Muscle of back (tissue), 11 donors: ENCODE results near the gene GALNT5. TPM values are rescaled to one million over a fixed set of nuclear protein-coding genes. Genes with fewer than 3 reads are reported as not detected.
A peak's percentile ranks its signal among the peaks of the same experiment; 100 is the strongest.

ENCODE experiments used
- DNase-seq, 3 donors: peaks; one replicate each; pipeline versions ENCODE4 v3.0.0 to v3.0.0-alpha.2; 2013
- polyA plus RNA-seq, 10 donors: library from polyadenylated mRNA; unstranded; fragments of 120-200 nt; gene quantifications; one replicate each; pipeline ENCODE4 v1.2.1, GENCODE V29; 2013; ENCODE audit not compliant: insufficient read length in 10 of 10

The GALNT5 gene
- polyA plus RNA-seq, 10 donors: 2.2 to 6.9 (median 3.3) TPM

DNA sequence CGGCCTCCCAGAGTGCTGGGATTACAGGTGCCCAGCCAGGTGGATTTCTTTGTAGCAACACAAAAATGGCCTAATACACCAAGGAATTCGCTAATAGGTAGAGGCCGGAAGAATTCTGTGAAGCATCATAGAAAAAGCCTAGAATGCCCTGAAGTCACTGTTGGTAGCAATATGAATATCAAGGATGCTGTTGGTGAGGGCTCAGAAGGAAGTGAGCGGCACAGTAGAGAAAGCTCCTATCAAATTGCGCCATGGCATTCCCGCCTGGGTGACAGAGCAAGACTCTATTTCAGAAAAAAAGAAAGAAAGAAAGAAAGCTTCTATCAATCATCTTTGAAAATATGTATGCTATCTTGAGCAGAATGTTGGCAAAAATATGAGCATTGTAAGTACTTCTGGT, 23.8 kb downstream of the GALNT5 start:
- no peak for DNase-seq

DNA sequence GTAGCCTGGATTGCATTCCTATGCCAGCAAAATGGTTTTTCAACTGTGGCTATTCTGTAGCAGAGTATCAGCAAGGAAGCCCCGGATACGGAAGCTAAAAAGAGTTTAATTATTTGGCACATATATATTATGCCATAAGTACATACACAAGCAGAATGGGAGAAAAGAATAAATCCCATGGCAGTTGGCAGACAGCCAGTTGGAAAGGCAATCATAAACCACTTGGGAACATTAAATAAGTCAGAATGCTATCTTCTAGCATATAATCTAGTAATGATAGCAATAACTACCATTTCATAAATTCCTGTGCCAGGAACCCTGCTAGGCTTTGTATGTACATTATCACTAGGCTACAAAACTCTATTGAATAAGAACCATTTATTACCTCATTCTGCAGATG, 26.0 kb downstream of the GALNT5 start:
- DNase-seq: no peak

DNA sequence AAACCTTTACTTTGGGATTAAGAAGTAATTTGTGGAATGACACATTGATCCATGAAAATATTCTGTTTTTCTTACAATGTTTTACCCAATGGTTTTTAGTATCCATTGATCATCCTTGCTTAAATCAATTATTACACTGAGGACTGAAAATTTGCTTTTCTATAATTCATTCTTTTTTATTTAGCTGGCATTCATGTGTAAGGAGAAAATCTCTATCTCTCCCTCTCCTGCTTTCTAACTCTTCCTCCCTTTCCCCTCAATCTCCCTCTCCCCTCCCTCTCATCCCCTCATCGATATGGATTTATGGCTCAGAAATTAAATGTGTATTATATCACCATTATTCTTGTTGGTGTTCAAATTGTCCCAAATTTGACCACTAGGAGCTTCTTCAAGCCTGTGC, 29.7 kb downstream of the GALNT5 start:
- DNase-seq: no peak

DNA sequence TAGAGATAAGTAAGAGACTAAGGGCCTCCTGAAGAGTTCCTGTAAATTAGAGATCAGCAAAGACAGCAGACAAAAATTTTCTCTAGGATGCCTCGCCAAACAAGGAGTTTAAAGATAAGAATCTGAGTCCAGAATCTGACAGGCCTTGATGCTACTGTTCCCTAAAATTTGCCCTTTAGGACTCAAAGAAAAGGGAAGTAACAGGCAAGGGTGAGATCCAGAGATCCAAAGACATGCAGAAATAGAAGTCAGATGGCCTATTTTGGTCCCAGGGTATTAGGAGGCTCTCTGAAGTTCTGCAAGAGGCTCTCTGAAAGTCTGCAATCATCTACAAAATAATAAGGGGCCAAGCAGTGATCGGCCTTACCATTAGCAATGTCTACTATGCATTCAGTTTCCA, 33.0 kb downstream of the GALNT5 start:
- no peak for DNase-seq

DNA sequence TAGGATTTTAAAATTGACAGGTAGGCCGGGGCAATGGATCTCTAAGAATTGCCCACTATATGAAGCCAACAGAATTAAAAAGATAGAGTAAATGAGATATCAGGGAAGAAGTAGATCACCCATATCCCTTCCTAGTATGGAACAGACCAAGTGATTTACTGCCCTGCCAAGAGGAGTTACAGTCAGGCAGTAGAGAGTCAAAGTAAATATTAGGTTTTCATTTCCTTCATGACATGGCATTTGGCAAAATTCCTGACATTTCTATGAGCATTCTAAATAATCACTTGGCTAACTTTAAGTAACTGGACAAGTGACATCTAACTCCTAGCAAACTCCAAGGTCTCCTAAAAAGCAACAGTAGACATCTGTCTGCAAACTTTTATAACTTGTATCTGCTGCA, 33.5 kb downstream of the GALNT5 start:
- no peak for DNase-seq

DNA sequence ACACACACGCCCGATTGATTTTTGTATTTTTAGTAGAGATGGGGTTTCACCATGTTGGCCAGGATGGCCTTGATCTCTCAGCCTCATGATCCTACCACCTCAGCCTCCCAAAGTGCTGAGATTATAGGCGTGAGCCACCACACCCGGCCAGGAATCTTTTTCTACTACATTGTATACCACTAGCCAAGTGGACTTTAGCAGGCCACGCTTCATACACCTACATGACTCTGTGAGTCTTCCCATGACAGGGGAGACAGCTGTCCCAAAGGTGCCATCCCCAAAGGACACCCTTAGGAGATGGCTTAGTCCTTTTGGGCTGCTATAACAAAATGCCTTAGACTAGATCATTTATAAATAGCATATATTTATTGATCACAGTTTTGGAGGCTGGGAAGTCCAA, 35.3 kb downstream of the GALNT5 start:
- no peak for DNase-seq

DNA sequence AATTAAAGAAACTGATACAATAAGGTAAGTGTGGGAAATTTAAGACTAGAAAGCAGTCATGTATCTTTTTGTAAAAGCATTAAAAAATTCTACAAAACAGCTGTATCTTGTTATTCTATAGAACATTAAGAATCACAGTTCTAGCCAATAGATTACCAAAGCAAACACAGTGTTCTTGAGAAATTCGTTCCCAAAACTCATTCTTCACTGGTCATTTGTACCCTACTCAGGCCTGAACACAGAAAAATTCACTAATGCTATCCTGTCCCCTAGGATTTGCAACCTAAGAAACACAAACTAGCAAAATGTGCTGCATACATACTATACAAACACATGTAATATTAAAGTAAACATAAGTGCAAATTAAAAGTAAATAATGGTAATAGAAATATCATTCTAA, 39.0 kb downstream of the GALNT5 start:
- no peak for DNase-seq

DNA sequence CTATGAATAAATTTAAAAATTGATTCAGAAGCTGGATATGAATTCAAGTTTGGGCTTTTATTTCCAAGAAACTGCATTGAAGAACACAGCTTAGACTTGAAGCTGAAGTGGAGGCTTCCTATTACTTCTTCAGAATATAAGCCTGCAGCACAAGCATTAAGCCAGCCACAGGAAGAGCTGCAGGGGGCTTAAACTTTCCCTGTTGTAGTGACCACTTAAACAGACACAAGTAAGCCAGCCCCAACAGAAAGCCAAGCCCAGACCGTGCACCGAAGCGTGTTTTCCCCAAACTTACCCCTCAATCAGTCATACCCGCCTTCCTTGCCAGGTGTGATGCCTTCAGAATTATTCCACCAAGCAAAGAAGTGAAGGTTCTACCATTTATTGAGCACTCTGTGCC, 39.5 kb downstream of the GALNT5 start:
- no peak for DNase-seq

DNA sequence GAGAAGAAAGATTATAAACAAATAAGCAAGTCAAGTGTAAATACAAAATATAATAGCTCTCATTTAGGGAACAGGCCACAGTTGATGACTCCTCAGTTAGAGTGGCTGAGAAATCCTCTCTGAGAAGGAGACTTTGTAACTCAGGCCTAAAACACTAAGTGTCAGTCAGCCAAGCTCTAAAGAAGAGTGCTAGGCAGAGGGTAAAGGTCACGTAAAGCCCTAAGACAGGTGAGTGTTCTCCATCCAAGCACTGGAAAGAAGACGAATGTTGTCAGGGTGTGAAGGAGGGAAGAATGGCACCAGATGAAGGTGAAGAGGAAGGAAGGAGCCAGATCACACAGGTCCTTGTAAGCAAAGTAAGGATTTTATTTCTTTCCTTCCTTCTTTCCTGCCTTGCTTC, 43.8 kb downstream of the GALNT5 start:
- DNase-seq: no peak

DNA sequence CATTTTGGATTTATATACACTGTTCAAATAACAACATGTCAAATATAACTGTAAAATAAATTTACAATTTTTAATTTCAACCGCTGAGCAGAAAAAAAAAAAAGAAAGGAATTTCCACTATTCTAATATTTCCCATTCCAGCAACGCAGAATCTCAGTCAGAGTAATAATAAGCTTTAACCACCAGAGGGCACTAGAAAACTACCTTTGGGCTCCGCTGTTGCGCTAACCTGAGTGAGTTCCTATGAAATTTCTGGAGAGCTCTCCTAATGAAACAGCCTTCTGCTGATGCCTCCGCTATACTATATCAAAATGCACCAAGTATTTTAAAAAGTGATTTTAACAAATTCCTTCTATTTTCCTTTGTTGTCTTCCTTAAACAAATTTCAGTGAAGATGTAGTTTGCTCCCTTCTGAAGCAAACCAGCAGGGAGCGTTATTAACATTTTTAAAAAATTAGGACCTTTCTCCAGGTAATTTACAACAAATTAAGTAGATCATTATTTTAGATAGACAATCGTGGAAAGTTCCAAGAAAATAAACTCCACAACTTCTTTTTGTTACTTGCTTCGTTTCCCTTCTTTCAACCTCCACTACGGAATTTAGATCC, 45.1 kb downstream of the GALNT5 start:
- DNase-seq: peak; percentile 58 to 75 (median 61)

DNA sequence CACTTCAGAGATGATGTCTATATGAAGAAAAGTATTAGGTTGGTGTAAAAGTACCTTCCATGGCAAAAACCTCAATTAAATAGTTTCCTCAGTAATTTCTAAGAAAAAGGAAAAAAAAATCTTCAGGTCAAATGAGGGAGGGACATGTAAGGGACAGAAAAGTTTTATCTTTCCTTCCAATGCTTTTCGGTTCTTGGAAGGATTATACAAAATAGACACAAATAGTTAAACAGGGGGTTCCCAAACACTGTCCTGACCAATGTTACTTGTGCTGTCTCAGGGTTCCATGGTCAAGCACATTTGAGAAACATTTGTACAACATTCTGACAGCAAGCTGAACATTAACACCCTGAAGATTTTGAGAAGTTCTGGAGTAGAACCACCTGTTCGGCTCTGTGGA, 46.1 kb downstream of the GALNT5 start:
- no peak for DNase-seq

DNA sequence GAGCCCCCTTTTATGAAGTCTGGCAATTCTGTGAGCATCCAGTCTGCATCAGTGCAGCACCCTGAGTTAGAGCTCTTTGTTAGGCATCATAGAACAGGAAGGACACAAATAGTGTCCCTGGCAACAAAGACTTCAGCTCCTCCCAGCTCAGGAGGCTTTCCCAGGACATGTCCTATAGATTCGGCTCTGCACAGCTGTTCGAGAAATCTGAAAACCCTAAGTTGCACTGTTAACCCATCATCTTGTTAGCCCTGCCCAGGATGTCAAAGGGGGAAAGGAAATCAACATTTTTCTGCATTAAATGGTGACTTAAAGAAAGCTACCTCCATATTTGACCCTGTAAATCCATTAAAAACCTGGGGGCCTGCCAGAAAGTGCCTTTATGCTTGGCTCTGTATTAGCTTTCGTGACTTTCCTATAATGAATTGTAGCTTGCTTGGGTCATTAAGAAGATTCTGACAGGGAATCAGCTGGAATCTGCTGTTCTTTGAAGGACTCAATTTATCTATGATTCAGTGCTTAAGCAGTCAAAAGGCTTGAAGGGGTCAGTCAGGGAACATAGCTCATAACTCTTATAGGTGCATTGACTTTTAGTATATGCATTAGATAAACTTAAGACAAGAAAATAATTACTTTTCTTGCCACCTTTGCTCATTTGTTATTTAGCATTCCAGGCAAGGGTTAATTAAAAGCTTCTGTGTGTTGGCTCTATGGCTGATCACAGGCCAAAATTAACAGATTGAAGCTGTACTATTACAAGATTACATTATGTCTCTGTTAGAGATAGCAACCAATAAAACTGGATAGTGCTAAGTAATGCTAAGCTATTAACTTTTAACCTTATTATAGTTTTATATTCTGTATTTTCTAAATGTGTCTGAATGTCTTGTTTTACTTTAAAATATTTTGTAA, 47.6 kb downstream of the GALNT5 start:
- DNase-seq: peak in 2 of 3 donors; percentile 45 to 84

DNA sequence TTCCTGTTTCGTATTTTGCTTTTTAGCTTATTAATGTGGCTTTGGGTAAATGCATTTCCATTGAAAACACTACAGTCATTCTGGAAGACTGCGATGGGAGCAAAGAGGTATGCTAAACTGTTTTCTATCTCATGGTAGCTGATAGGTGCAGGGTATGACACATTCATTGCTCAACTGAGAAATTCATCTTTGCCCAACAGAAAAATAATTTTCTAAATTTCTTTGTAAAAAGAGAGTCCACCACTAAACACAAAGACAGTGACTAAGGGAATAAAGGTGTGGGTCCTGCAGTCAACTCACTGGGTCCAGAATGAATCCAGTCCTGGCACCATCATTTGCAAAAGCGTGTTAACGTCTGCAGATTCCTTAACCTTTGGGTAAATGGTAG, 48.2 kb downstream of the GALNT5 start:
- DNase-seq: no peak

DNA sequence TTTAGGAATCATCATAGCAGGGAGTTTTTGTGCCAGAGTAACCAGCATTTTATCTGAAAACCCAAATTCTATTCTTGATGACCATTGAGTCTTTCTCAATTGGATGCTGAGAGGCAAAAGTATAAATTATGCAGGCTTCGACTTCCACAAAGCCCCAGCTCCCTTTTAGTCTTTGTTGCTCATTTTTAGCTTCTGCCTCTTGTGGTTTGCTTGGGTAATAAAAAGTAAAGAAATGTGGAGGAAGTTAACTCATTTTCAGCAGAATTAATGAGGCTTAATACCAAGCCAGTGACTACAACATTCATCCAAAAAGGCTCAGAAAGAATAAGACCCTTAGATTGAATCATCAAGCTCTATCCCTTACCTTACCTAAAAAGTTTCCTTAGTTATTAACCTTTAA, 49.5 kb downstream of the GALNT5 start:
- no peak for DNase-seq

DNA sequence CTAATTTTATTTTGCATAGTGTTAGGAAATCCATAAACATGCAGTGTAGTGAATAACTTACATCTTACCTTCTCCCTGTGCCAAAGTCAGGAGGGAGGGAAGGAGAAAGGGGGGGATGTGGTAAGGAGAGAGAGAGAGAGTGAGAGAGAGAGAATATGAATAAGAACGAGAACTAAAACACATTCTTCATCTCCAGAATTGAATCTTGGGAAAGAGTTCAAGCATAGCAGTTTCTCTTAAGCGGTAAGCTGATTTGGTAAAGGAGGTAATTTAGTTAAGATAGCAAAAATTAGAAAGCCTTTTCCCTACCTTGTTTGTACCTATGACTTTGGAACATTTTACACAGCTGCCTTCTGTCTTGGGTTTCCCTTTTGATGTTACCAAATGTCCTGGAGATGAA, 52.4 kb downstream of the GALNT5 start:
- no peak for DNase-seq

DNA sequence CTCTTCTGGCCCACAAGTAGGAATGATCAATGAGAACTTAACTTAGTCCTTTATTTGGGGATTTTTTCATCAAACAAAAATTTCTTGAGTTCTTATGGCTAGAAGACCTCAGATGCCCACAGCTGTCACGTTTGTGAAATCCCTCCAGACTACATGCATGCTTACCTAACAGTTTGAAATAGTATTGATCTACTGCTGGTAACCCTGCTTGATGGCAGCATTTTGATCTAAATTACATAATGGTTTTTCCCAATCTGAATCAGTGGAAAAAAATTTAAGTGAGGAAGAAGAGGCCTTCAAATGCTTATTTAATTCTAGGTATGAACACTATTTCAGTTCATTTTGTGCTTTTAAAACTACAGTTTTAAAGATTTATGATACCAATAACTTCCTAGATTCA, 54.2 kb downstream of the GALNT5 start:
- DNase-seq: no peak

DNA sequence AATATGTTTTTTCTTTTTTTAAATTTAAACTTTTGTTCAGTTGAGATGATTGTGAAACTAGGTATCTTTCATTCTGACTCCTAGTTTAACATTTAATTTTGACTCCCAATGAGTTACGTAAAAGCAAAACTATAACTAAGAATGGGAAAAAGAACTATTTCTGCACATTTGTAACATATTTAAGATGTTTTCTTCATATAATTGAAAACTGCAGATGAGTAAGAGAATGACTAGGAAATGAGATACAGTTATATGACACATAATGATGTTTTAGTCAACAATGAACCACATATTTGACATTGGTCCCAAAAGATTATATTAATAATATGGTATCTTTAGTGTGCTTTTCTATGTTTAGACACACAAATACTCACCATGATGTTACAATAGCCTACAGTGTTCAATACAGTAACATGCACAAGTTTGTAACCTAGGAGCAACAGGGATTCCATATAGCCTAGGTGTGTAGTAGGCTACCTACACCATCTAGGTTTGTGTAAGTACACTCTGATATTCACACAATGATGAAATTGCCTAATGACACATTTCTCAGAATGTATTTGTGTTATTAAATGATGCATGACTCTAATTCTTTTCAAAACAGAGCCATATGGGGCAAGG, 55.5 kb downstream of the GALNT5 start:
- DNase-seq: no peak

DNA sequence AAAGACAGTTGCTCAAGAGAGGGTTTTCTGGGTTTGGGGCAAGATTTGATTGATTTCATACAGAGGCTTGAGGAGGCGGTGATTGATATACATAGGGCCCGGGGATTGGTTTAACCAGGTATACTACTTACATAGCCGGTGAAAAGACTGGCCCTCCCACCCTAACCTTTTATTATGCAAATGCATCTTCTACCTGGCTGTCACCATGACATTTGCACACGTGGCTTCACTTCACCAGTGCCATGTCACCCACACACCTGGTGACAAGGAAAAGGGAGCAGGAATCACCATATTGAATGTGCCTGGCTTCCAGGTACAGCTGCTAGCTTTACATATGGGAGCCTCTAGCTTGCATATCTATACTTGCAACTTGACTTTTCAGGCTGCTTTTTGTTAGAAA, 58.4 kb downstream of the GALNT5 start:
- no peak for DNase-seq

DNA sequence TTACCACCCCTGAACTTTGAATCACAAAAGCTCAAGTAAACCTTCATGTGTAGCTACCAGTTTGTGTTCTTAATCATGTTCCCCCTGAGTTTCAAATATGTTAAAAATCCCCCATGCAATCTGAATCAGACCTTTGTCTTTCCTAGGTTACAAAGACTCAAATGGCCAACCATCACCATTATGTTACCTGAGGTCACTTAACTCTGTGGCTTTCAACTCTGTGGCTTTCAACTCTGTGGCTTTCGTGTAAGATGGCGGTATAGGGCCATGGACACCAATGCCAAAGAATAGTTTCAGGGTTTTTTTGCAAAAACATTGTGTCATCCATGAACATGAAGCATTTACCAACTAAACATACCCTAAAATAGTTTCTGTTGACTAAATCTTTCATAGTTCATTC, 61.4 kb downstream of the GALNT5 start:
- no peak for DNase-seq

DNA sequence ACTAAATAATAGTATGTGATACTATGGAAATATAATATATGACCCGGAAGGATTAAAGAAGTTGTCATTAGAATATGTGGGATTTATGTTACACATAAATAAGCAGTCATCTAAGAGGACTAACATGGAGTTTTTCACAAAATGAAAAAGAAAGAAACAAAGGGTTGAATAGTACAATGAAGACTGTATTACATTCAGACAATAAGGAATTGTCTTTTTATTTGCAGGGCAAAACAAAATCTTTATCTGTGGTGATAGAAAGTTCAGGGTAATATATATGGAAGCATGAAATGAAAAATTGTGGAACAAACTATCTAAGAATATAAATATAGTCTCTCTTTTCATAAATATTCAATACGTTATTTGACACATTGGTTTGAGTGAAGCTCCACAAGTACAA, 62.3 kb downstream of the GALNT5 start:
- no peak for DNase-seq

DNA sequence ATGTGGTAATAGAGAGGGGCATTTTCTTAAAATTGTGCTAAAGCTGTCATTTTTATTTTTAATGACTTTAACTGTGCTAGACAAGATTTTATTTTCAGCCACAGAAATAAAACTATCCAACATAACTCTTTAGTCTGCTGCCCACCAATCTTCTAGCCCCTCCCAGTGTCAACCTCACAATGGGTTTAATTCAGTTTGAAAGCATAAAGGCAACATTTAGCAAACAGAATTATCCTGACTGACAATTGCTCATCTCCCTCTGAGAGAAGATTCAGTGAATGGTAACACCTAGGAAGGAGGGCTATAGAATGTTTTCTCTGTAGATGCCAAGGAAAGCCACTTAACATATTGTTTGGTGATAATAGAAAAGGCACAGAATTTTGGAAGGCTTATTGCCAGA, 62.9 kb downstream of the GALNT5 start:
- DNase-seq: no peak

DNA sequence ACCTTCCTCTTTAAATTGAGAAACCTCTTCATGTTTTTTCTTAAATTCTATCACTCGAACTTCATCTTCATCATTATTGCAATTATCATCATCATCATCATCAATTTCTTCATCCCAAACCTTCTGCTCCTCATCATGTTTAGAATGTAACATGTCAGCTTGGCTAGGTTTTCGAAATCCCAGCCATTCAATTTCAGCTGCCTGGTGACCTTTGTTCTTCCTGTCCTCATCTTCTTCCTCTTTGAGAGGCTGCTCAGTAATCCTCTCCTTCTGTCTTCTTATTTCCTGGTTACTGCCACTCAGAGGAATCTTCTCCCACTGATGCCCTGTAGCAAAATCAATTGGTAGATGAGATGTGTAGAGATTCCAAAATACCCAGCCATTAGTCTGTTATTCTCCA, 64.0 kb downstream of the GALNT5 start:
- DNase-seq: no peak

DNA sequence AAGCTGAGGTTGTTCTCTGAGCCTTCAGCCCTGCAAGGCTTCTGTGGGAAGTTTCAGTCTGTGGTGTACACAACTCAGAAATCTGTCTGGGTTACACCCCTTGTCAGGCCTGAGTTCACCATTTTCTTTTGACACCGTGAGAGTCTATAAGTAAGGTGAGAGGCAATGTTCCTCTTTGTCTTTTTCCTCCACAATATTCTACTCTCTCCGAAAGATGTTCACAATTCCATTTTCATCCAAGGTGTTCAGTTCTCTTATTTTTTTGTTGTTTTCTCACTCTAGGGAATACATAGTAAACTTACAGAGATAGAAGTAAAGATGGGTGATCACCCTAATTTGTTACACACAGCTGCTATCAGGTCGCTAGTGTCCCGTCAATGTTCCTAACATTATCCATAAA, 64.9 kb downstream of the GALNT5 start:
- DNase-seq: no peak
